Mesodermal cell (in vitro differentiated cells): Measurements from ENCODE around the gene PTPRN2.

ENCODE experiments used
- H3K27ac ChIP-seq: 2 replicates; pipeline ENCODE4 v1.7.0; 2013; ENCODE audit warnings: mild to moderate bottlenecking, low read depth, low read length, moderate library complexity; ENCODE audit not compliant: severe bottlenecking
- H3K36me3 ChIP-seq: 2 replicates; pipeline ENCODE4 v1.7.1; 2013; ENCODE audit warnings: mild to moderate bottlenecking, low read length, moderate library complexity; ENCODE audit not compliant: control insufficient read depth, insufficient read depth
- H3K4me1 ChIP-seq: one replicate; pipeline ENCODE4 v1.7.1; 2013; ENCODE audit warnings: mild to moderate bottlenecking, low read length; ENCODE audit not compliant: insufficient read depth, control insufficient read depth, poor library complexity, severe bottlenecking
- H3K4me3 ChIP-seq: 2 replicates; pipeline ENCODE4 v1.7.0; 2013; ENCODE audit warnings: low read length, control low read depth, mild to moderate bottlenecking; ENCODE audit not compliant: insufficient read depth, poor library complexity, severe bottlenecking; ENCODE audit errors: extremely low read depth
- H3K9me3 ChIP-seq: 2 replicates; pipeline ENCODE4 v1.7.1; 2013; ENCODE audit warnings: mild to moderate bottlenecking, low read length, moderate library complexity; ENCODE audit not compliant: control insufficient read depth
- WGBS, 2 experiments: methylation state at CpG; one replicate each; pipeline ENCODE4 v1.1.5; 2013; ENCODE audit warnings: missing lambda C conversion rate in 2 of 2; ENCODE audit not compliant: insufficient coverage in 2 of 2; 5-methylcytosine and 5-hydroxymethylcytosine counted together

Gene PTPRN2

GRCh38 chr7:157537056-157537455 is 1050.6 kb downstream of the PTPRN2 start:
- Histone ChIP-seq H3K36me3 (no peaks in the 10 kb centered on the region), H3K27ac (no peak overlapping the region), H3K4me3 (no peak overlapping the region), H3K9me3 (peaks cover 57% of the 10 kb centered on the region), H3K4me1 (no peaks in the 10 kb centered on the region)
- 69 to 75% methylated on average over 5 of the region's 5 CpGs for WGBS, 2 experiments

GRCh38 chr7:157532068-157532467 is 1055.6 kb downstream of the PTPRN2 start:
- 85% methylated on average over 2 of the region's 3 CpGs; no CpG with 5 or more reads in 1 of the 2 experiments for WGBS, 2 experiments
- Histone ChIP-seq H3K9me3 (peaks cover 62% of the 10 kb centered on the region), H3K4me3 (no peak overlapping the region), H3K27ac (no peak overlapping the region), H3K36me3 (no peaks in the 10 kb centered on the region), H3K4me1 (no peaks in the 10 kb centered on the region)

GRCh38 chr7:157529768-157530560 is 1057.7 kb downstream of the PTPRN2 start:
- Histone ChIP-seq H3K4me1 (no peaks in the 10 kb centered on the region), H3K4me3 (no peak overlapping the region), H3K36me3 (no peaks in the 10 kb centered on the region), H3K9me3 (peaks cover 62% of the 10 kb centered on the region), H3K27ac (no peak overlapping the region)
- 62 to 73% methylated on average over 16 to 19 of the region's 25 CpGs for WGBS, 2 experiments

- no peaks in the 10 kb centered on the region for H3K36me3 ChIP-seq
- peaks cover 65% of the 10 kb centered on the region for H3K9me3 ChIP-seq
- no peak overlapping the region for H3K4me3 ChIP-seq
- 65 to 75% methylated on average over 15 to 19 of the region's 19 CpGs for WGBS, 2 experiments
- H3K27ac ChIP-seq, result no peak overlapping the region
- no peaks in the 10 kb centered on the region for H3K4me1 ChIP-seq
These were observed 1058.8 kb downstream of the PTPRN2 start for GRCh38 chr7:157528785-157529341.

- WGBS, 2 experiments, result 71 to 81% methylated on average over 17 to 19 of the region's 19 CpGs
- Histone ChIP-seq H3K4me1 (no peaks in the 10 kb centered on the region), H3K4me3 (no peak overlapping the region), H3K9me3 (peaks cover 66% of the 10 kb centered on the region), H3K27ac (no peak overlapping the region), H3K36me3 (no peaks in the 10 kb centered on the region)
These were observed 1059.9 kb downstream of the PTPRN2 start for GRCh38 chr7:157527686-157528085.

GRCh38 chr7:157526913-157527634 is 1060.5 kb downstream of the PTPRN2 start:
- Histone ChIP-seq H3K4me1 (no peaks in the 10 kb centered on the region), H3K27ac (no peak overlapping the region), H3K9me3 (peaks cover 70% of the 10 kb centered on the region), H3K36me3 (no peaks in the 10 kb centered on the region), H3K4me3 (no peak overlapping the region)
- 76 to 79% methylated on average over 17 to 19 of the region's 23 CpGs for WGBS, 2 experiments

- Histone ChIP-seq H3K27ac (no peak overlapping the region), H3K4me3 (no peak overlapping the region), H3K9me3 (peaks cover 73% of the 10 kb centered on the region), H3K4me1 (no peaks in the 10 kb centered on the region), H3K36me3 (no peaks in the 10 kb centered on the region)
- 83 to 87% methylated on average over 22 to 23 of the region's 32 CpGs for WGBS, 2 experiments
These were observed 1061.4 kb downstream of the PTPRN2 start for GRCh38 chr7:157526005-157526912.

- no peaks in the 10 kb centered on the region for H3K4me1 ChIP-seq
- 81 to 86% methylated on average over 14 to 20 of the region's 23 CpGs for WGBS, 2 experiments
- H3K4me3 ChIP-seq, result no peak overlapping the region
- no peak overlapping the region for H3K27ac ChIP-seq
- H3K9me3 ChIP-seq, result peaks cover 75% of the 10 kb centered on the region
- no peaks in the 10 kb centered on the region for H3K36me3 ChIP-seq
These were observed 1062.1 kb downstream of the PTPRN2 start for GRCh38 chr7:157525491-157525915.

- 90% methylated on average over 1 of the region's 1 CpG for WGBS, 2 experiments
- Histone ChIP-seq H3K4me3 (no peak overlapping the region), H3K27ac (no peak overlapping the region), H3K4me1 (no peaks in the 10 kb centered on the region), H3K9me3 (peaks cover 70% of the 10 kb centered on the region), H3K36me3 (no peaks in the 10 kb centered on the region)
These were observed 1062.9 kb downstream of the PTPRN2 start for GRCh38 chr7:157524731-157525130.

GRCh38 chr7:157523766-157524421 is 1063.7 kb downstream of the PTPRN2 start:
- Histone ChIP-seq H3K36me3 (no peaks in the 10 kb centered on the region), H3K4me1 (no peaks in the 10 kb centered on the region), H3K4me3 (no peak overlapping the region), H3K9me3 (peaks cover 68% of the 10 kb centered on the region), H3K27ac (no peak overlapping the region)
- 70 to 72% methylated on average over 14 to 18 of the region's 20 CpGs for WGBS, 2 experiments
